DMS53 (cell line): ENCODE results near the gene MARCHF9.

Source experiments
- DNase-seq: peaks from one replicate; lab custom pipeline; 2025; lab: John Stamatoyannopoulos, UW

Gene MARCHF9

DNA sequence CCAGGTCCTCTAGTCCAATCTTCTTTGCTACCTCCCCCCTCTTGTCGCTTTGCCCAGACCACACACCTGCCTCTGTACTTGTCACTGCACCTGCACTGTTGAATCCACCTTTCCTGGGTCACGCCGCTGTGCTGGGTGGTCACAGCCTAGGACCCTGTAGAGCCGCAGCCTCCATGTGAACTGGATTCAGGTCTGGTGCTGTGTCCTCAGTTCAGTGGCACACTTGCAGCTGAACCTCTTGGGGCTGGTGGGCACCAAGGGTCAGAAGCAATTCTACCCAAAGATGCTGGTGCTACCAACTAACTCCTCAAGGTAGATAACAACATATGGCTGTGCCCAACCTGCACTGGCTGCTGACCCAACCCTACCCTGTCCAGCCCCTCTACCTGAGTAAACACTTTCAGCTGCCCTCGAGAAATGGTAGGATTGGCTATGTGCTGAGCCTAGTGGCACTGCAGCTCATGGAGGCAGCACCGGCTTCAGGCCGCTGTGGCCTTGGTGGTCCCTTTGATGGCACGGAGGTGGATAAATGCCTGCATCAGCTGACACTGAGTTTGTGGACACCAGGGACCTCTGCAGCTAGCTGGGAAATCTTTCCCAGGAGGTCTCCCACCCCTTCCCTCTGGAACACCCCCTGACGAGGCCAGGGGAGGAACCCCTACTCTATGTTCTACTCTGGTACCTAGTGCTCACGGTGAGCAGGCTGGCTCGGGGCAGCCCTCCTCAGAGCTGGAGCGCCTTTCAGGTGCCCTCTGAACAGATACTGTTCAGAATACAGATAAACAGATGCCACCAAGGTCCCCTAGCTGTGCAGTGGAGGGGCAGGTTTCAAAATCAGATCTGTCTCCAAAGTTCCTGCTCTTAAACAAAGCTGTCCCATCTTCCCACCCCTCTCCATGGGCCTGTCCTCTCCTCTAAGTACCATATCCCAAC is 30.6 kb upstream of the MARCHF9 start:
- no peak for DNase-seq

DNA sequence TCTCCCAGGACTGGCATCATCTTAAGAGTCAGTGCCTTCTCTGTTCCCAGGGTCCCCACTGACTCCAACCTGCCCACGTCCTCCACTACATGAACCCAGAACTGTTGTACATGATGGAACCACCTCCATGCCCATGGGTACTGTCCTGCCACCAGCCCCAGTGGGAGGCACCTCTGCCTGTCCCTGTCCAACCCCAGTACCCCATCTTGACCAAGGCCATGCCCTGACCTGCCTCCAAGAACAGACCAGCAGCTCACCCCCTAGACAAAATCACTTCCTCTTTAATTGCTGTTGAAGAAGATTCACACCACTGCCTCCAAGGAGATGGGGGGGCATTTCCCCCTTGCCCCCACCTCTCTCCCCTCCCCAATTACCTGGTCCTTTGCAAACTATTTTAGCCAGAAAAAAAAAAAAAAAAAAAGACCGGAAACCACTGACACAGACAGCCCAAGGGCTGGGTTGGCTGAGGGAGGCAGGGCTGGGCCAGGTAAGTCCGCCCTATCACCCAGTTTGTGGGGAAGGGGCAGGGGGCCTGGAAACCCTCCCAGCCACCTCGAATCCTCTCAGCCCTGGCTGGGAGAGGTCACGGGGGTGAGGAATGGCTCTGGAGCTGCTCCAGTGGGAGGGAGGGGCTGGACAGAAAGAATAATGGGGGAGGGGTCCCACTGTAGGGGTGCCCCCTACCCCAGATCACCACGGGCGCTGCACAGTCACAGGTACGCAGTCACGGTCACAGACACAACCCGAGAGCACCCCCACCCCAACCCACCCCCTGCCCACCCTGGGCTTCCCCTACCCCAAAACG is 29.8 kb upstream of the MARCHF9 start:
- DNase-seq: no peak

DNA sequence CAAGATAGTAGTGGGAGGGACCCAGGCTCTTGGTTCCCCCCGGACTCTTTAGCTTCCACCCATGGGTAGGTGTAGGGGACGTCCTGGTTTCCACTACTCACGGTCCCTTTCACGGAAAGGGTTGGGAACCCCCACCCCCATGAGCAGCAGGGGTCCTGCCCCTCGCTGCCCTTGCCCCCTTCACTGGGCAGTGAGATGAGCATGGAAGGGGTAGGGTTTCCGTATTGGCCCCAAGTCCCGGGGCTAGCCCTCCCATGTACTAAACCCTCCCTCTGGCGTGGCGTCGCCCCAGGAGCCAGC is 29.1 kb upstream of the MARCHF9 start:
- no peak for DNase-seq

DNA sequence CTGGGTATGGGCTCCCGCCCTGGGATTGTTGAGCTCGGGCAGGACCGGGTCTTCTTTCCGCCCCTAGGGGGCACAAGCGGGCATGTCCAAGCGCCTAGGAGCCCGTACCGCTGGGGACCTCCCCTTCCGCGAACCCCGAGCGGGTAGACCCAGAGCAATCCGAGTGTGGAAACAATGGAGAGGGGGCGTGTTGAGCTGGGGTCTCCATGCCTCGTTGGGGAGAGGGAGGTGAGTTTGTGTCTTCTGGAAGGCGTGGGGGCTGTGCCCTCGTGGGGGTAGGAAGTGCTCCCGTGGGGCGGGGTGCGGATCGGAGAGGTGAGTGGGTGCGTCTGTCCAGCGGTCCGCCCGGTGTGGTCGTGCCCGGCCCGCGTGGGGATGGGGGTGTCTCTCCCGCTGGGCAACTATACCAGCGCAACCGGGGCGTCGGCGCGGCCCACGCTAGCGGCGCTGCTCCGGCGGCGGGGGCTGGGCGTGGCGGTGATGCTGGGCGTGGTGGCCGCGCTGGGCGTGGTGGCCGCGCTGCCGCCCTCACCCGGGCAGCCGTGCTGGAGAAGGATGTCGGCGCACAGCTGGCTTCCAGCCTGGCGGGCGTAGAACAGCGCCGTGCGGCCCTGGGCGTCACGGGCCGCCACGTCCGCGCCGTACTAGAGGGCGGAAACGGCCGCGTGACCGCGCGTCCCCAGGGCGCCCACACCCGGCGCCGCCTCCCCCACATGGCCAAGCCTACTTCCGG is 28.6 kb upstream of the MARCHF9 start:
- DNase-seq: peak; percentile 97

DNA sequence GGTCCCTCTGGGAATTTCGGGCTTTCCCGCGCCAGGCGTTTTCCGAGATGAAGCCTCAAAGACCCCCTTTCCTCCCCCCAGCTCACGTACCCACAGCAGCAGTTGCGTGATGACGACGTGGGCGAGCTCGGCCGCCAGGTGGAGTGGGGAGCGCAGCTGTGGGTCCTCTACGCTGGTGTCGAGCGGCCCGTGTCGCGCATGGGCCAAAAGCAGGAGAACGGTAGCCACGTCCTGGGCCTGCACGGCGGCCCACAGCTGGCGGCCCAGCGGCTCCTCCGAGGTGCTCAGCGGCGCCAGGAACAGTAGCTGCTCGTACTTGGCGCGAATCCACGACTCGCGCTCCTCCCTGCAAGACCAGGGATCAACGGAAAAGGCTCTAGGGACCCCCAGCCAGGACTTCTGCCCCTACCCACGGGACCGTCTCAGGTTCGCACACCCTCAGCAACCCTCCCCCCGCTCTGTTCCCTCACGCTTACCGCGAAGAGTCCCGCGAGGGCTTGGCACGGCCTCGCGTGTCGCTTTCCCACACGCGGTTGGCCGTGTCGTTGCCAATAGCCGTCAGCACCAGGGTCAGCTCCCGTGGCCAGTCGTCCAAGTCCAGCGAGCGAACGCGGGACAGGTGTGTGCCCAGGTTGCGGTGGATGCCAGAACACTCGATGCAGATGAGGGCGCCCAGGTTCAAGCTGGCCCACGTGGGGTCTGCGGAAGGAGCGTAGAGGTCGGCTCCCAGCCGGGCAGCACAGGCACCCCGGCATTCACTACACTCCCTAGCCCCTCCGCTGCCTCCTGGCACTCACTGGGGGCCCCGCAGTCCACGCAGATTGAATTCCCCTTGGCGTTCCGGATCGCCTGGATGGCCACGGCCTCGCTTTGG is 27.8 kb upstream of the MARCHF9 start:
- DNase-seq: peak; percentile 92

- peak; percentile 74 for DNase-seq
Observed at GRCh38 chr12:57727758-57728395, 27.0 kb upstream of the MARCHF9 start.

GRCh38 chr12:57729321-57729844 is 25.5 kb upstream of the MARCHF9 start:
- DNase-seq: no peak

DNA sequence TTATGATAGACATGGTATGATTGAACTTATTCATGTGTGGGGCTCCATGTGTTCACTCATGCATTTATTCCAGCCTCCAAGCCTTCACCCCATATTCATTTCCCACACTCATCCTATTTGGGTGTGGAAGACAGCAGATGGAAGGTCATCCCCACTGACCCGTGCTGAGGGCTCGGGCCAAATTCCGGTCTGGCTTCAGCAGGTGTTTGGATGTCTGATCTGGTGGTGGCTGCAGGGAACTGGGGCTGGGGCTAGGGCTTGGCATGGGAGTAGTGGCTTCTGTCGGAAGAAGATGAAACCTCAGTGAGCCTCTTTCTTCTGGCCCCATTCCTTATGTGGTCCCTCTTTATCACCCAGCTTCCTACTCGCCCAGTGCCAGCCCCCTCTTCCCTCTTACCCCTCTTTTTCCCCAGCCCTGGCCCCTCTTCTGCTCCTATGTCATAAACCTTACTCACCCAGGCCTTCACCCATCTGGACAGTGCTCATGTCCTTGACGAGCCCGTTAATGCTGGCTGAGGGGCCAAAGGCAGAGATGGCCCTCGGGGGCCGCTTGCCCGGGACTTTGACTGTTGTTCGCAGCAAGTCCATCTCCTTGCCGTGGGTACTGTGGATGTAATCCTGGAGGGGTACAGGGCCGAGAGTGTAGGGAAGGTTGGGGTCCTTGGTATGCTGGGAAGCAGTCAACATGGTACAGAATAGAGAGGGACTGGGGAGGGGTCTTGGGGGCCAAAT is 24.4 kb upstream of the MARCHF9 start:
- no peak for DNase-seq

GRCh38 chr12:57731411-57732080 is 23.4 kb upstream of the MARCHF9 start:
- no peak for DNase-seq

- no peak for DNase-seq
Observed at GRCh38 chr12:57732270-57732669, 22.6 kb upstream of the MARCHF9 start.

DNA sequence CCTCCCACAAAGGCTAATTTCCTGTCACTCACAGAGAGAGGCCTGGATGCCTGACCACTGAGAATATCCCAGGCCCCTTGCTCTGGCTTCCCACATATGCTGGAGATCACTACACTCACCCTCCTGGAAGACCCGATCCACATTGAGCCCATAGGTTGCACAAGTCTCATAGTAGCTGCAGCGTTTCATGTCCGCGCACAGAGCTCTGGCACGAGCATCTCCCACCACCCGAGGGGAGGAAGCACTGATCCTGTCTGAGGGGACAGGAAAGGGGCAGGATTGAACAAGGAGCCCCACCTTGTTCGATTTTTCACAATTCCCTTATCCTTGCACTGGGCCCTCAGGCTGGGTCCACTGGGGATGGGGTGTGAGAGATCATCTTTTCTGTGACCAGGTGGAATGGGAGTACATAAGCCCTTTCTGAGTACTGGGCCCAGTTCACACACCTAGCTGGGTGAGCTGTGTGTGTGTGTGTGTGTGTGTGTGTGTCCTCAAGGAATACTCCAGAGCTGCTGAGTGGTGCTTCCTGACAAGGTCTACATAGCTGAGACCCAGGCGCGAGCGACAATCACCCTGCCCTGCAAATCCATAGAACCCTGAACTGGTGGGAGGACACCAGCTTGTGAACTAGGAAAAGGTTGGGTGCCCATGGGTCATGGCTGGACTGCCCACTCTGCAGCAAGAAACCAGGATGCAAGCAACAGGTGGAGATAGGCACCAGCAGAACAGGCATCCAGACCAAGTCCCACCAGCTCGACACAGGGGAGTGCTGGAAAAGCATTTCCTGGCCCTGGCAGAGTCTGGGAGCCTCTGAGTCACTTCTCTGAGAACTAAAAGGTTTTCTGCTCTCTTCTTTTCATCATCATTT is 21.9 kb upstream of the MARCHF9 start:
- DNase-seq: no peak

GRCh38 chr12:57733928-57734327 is 21.0 kb upstream of the MARCHF9 start:
- no peak for DNase-seq

DNA sequence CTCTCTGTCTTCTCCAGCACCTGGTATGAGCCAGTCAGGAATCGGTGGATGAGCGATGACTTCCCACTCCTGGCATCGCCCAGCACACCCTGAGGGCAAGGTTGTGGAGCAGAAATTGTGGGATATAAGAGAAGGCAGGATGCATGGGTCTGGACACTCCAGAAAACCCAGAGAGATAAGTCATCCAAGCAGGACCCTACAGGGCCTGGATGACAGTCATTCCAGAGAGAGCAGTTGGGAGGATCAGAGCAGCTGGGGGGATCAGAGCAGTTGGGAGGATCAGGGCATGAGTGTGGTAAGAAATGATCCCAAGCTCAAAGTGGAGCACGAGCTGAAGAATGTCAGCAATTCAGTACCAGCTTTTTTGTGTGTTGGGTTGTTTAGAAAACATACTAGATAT is 20.3 kb upstream of the MARCHF9 start:
- DNase-seq: no peak

DNA sequence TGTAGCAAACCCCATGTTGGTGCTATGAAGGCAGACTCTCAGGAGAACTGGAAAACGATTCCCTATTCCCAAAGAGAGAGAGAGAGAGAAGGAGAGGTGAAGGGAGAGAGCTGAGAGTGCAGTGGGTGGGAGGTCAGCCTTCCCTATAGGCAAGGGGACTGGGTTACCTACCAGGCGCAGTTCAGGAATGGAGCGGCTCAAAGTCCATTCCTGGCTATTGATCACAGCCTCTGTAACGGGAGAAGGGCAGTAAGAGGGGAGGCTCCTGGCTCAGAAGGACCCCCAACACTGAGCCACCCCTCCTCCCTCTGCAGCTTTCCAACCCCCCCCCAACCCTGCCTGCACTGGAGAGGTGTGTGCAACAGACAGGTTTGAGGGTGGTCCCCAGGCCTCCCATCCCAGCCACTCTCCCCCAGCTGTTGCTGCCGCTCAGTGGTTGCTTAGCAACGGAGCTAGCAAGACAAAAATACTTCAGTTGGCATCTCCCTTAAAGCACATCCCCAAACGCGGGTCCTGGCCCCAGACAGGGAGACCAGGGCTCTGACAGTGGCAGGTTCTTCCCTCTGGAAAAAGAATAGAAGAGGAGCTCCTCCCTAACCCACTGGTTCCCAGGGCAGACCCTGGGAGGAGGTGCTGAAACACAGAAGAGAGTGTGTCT is 19.6 kb upstream of the MARCHF9 start:
- peak; percentile 81 for DNase-seq

- peak; percentile 88 for DNase-seq
Observed at GRCh38 chr12:57735952-57736740, 18.8 kb upstream of the MARCHF9 start.

DNA sequence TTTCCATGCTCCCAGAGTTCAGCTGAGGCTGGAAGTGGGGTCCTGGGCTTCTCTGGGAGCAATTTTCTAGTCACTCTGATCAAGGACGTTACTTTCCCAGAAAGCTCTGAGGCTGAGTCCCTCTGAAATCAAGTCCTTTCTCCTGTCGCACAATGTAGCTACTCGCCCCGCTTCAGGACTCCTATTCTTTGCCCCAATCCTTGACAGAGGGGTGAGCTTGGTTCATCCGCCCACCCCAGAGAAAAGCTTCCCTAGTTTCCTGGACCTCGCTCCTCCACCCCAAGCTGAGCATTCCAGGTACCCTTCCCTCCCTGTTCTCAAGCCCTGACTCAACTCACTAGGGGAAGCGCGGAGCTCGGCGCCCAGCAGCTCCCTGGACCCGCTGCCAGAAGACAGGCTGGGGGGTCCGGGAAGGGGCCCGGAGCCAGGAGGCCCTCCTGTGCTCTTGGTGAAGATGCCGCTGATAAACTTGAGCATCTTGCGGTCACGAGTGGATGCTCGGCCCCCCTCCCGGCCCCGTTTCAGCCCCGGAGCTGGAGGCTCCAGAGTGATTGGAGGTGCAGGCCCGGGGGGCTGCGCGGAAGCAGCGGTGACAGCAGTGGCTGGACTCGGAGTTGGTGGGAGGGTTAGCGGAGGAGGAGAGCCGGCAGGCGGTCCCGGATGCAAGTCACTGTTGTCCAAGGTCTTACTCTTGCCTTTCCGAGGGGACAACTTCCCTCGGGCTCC is 18.0 kb upstream of the MARCHF9 start:
- peak; percentile 62 for DNase-seq
